GM12891 (cell line): Measurements from ENCODE around the gene TNRC6A. TPM values are rescaled to one million over a fixed set of nuclear protein-coding genes. Genes with fewer than 3 reads are reported as not detected.

ENCODE experiments used
- DNase-seq: peaks from one replicate; pipeline ENCODE4 v3.0.0; 2011; ENCODE audit warnings: low spot score; ENCODE audit not compliant: insufficient read length
- FAIRE-seq: peaks from 2 replicates; lab custom pipeline; 2011; peaks lifted over from hg19 to GRCh38; lab: Jason Lieb, UNC
- PAX5 ChIP-seq: IDR thresholded peaks from 2 replicates; pipeline ENCODE4 v1.6.1; 2011; ENCODE audit warnings: low read length, moderate library complexity, mild to moderate bottlenecking; ENCODE audit not compliant: insufficient read depth, severe bottlenecking
- POLR2A ChIP-seq: IDR thresholded peaks from 2 replicates; pipeline ENCODE4 v1.6.1; 2011; ENCODE audit warnings: low read depth, low read length, control low read depth
- POLR2AphosphoS5 ChIP-seq: IDR thresholded peaks from 2 replicates; pipeline ENCODE4 v1.6.1; 2011; ENCODE audit warnings: low read depth, low read length, control low read depth
- POU2F2 ChIP-seq: IDR thresholded peaks from 2 replicates; pipeline ENCODE4 v1.6.1; 2011; ENCODE audit warnings: low read depth, mild to moderate bottlenecking, control low read depth, low read length, moderate library complexity
- SPI1 ChIP-seq: IDR thresholded peaks from 2 replicates; pipeline ENCODE4 v1.6.1; 2011; ENCODE audit warnings: low read depth, low read length, control low read depth
- TAF1 ChIP-seq: IDR thresholded peaks from 2 replicates; pipeline ENCODE4 v1.6.1; 2011; ENCODE audit warnings: low read depth, low read length, control low read depth
- polyA plus RNA-seq: library from polyadenylated mRNA; unstranded; fragments of >200 nt; gene quantifications from one replicate; pipeline ENCODE4 v1.2.1, GENCODE V29; 2012; ENCODE audit warnings: low read depth, missing spikeins, inconsistent platforms; ENCODE audit not compliant: missing spikeins

The TNRC6A gene
- 9.6 TPM for polyA plus RNA-seq

DNA sequence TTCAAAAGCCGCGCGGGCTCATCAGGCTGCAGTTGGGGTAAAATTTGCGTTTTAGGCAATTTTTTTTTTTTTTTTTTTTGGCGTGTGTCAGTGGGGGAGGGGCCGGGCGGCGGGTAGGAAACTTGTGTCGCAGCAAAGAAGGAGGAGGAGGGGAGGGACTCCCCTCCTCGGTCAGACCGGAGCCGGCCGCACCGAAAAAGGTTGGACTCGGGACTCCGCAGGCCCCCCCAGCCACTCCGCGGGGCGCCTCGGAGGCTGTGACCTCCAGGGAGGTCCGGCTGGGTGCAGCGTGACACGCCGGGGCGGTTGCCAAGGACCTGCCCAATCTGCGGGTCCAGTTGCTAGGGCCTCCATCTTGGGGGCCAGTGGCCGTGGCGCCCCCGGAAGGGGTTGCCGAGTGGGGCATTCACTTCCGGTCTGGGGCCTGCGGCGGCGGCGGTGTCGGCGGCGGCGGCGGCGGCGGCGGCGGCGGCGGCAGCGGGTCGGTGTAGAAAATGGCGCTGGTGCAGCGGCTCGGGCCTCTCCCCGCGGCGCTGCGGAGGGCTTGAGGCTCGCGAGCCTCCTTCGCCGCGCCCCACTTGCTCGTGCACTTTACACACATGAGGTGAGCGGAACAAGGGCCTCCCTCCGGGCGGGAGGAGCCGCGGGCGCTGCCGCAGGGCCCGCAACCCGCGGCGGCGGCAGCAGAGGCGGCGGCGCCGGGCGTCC, at the start of gene TNRC6A:
Gene TNRC6A (plus strand): TSS at position 409 of the 708 bp plus-strand sequence. CDS start 191 bp downstream, at position 600.
- TF ChIP-seq TAF1 (peak; percentile 53), SPI1 (no peak), POLR2AphosphoS5 (0 out of 2 replicates have a peak, but pooled peaks have one; percentile 21), POLR2A (no peak; the same call in 1 of the 2 replicates), PAX5 (peak; percentile 48), POU2F2 (no peak)
- FAIRE-seq (peak; percentile 89), DNase-seq (peak; percentile 91)

DNA sequence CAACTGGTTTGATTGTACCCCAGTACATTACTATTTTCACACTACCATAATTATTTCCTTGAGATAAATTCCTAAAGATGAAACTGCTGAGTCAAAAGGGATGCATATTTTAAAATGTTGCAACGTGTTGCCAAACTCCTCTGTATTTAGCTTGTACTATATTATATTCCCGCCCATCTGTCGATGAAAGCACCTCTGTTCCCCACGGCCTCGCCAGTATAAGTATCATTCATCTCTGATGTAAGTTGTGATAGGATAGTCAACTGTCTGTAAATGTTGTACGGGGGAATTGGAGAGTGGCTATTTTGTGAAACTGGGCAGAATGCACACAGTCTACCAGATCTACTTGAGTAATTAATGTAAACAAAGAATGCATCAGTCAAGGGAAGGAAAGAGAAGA, 47.7 kb upstream of the TNRC6A start:
- no peak for DNase-seq
- TF ChIP-seq SPI1: no peak
- TF ChIP-seq POLR2A: no peak
- no peak for TF ChIP-seq PAX5
- TF ChIP-seq POLR2AphosphoS5: no peak
- no peak for TF ChIP-seq POU2F2
- no peak for TF ChIP-seq TAF1
- FAIRE-seq: no peak

DNA sequence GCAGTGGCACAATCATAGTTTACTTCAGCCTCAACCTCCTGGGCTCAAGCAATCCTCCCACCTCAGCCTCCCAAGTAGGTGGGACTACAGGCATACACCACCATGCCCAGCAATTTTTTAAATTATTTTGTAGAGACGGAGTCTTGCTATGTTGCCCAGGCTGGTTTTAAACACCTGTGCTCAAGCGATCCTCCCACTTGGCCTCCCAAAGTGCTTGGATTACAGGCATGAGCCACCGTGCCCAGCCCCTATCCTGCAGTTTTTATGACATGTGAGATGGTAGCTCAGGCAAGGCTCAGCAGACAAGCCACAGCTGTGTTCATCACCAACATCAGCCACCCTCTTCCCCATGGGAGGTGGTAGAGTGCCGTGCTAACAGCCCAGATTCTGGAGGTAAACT, 46.2 kb upstream of the TNRC6A start:
- no peak for DNase-seq
- TF ChIP-seq POLR2AphosphoS5 (no peak), TAF1 (no peak), SPI1 (no peak), POU2F2 (no peak), PAX5 (no peak), POLR2A (no peak)
- no peak for FAIRE-seq

DNA sequence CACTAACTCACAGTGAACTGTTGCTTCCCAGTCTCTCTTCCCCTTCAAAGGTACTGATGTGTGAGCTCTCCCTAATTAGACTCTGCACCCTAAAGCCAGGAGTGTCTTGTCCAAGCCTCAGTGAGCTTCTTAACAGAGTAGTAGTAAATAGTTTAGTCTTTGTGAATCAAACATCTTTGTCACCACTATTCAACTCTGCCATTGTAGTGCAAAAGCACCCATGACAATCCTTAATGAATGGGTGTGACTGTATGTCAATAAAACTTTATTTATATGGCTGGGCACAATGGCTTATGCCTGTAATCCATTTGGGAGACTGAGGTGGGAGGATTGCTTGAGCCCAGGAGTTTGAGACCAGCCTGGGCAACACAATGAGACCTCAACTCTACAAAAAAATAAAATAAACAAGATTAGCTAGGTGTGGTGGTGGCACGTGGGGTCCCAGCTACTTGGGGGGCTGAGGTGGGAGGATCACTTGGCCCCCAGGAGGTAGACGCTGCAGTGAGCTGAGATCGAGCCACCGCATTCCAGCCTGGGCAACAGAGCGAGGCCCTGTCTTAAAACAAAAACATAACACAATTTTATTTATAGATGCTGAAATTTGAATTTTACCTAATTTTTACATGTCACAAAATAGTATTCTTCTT, 45.5 kb upstream of the TNRC6A start:
- DNase-seq (no peak), FAIRE-seq (no peak)
- TF ChIP-seq POLR2AphosphoS5 (no peak), TAF1 (no peak), SPI1 (no peak), PAX5 (no peak), POLR2A (no peak), POU2F2 (no peak)

DNA sequence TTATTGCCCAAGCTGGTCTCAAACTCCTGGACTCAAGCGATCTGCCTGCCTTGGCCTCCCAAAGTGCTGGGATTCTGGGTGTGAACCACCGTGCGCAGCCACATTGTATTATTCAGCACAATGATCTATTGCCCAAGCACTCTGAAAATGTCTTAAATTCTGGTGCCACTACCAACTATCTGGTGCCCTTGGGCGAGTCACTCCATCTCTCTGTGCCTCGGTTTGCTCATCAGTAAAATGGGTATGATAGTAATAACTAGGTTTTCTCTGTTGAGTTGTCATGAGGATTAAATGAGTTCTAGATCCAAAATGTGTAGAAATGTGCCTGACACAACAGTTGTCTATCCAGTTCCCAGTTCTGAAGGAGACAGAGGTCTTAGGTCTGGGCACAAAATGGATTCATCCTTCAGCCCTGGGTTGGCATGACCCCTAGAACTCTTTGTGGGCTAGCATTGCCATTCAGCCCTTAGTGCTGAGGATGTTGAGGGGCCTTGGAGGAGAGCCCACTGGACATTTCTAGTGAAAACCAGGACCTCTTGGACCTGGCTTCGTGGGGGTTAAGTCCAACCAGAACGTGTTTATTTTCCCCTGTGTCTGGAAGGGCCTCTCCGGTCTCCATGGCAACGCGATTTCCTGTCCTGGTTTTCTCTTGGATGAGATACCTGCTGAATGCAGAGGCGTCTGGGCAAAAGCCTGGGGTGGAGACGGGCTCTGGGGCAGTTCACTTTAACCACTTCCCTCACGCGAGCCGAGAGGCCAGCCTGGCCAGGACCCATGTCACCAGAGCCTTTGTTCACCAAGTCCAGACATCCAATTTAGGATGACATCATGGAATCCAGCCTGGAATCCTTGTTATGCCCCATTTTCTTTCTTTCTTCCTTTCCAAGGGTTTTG, 43.7 kb upstream of the TNRC6A start:
- DNase-seq: no peak
- TF ChIP-seq TAF1: no peak
- no peak for TF ChIP-seq POLR2A
- no peak for TF ChIP-seq POLR2AphosphoS5
- no peak for TF ChIP-seq POU2F2
- no peak for TF ChIP-seq PAX5
- TF ChIP-seq SPI1: no peak
- FAIRE-seq: no peak

DNA sequence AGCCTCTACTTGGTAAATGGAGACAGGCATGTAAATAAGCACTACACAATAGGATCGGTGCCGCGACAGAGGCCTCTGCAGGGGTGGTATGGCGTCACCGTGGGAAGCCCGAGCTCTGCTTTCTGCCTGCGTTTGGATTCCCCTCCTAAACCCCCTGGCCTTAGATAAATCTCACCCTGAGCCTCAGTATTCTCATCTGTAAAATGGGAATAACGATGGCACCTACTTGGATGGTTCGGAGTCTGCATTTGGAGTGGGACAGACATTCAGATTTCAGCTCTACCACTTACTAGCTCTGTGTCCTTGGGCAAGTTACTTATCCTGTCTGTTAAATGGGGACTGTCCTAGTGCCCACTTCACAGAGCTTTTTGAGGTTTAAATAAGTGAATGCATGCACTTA, 42.8 kb upstream of the TNRC6A start:
- DNase-seq (no peak), FAIRE-seq (no peak)
- TF ChIP-seq POU2F2 (no peak), SPI1 (no peak), POLR2AphosphoS5 (no peak), TAF1 (no peak), POLR2A (no peak), PAX5 (no peak)

DNA sequence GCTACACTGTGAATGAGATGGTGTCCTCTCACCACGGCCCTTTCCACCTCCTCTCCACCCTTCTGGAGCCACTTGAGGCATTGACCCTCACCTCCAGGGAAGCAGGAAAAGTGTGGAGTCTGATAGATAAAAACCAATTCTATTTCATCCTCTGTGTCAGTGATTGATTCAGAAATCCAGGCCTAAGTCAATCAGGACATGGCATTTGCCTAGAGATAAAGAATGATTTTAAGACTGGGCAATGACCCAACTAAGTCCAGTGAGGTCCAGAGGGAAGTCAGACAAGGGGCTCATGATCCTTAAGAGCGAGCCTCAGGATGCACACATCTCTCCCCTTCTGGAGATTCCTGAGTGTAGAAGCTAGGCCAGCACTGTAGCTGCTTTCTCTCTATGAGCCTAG, 41.1 kb upstream of the TNRC6A start:
- no peak for DNase-seq
- FAIRE-seq: no peak
- TF ChIP-seq SPI1: no peak
- no peak for TF ChIP-seq PAX5
- no peak for TF ChIP-seq POLR2AphosphoS5
- TF ChIP-seq POLR2A: no peak
- TF ChIP-seq TAF1: no peak
- no peak for TF ChIP-seq POU2F2

DNA sequence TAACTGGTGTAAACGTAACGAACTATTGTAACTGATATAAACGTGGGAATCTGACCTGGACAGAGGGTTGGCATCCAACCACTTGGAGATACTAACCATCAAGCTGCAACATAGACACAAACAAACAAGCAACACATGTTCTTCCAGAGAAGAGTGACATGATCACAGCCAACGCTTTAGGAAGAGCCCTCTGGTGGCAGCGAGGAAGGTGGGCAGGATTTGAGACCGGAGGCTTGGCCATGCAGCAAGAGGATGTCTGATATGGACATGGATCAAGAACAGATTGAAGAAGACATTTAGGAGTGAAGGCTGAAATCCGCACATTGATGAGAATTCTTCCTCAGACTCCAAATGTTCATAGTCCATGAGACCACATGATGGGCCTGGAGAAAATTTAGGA, 40.3 kb upstream of the TNRC6A start:
- peak; percentile 31 for FAIRE-seq
- DNase-seq: no peak
- no peak for TF ChIP-seq POU2F2
- no peak for TF ChIP-seq POLR2A
- TF ChIP-seq POLR2AphosphoS5: no peak
- TF ChIP-seq SPI1: no peak
- no peak for TF ChIP-seq TAF1
- TF ChIP-seq PAX5: no peak

DNA sequence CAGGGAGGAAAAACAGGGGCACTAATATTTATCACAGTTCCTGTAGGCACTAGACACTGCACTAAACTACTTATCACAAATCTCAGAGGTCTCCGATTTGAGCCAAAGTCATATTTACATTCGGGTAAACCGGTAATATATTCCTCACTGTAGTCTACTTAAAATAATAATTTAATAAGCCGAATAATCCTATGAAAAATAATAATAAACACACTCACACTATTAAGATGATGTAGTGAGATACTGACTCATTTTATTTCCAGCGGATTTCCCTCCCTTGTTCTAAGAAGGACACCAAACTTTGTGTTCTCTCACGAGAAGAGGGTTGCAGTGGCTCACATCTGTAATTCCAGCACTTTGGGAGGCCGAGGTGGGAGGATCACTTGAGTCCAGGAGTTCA, 36.6 kb upstream of the TNRC6A start:
- TF ChIP-seq TAF1: no peak
- TF ChIP-seq PAX5: no peak
- no peak for TF ChIP-seq SPI1
- no peak for TF ChIP-seq POU2F2
- no peak for TF ChIP-seq POLR2A
- no peak for TF ChIP-seq POLR2AphosphoS5
- no peak for FAIRE-seq
- DNase-seq: no peak

DNA sequence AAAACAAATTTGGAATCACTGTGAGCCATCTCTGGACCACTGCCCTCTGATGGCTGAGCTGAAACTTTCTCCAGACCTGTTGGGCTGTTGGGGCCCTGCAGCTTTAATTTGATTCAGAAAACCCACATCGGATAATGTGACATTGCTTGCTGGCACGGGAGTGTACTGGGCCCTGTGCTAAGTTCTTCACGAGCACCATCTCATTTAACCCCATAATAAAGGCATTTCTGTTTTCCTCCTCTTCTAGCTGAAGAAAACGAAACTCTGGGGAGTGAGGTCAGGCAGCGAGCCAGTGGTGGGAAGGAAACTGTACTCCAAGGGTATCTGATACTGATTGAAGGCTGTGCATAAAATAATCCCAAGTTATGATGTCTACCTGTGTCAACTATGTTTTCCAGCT, 34.5 kb upstream of the TNRC6A start:
- FAIRE-seq (no peak), DNase-seq (no peak)
- no peak for TF ChIP-seq POLR2A
- no peak for TF ChIP-seq POLR2AphosphoS5
- no peak for TF ChIP-seq PAX5
- TF ChIP-seq TAF1: no peak
- TF ChIP-seq POU2F2: no peak
- TF ChIP-seq SPI1: no peak
